Upper lobe of right lung (tissue), 1 donor: ENCODE results near the gene TM2D3. TPM values are rescaled to one million over a fixed set of nuclear protein-coding genes. Genes with fewer than 3 reads are reported as not detected.
"Not testable (repeated sequence)": the region's sequence is repeated elsewhere in the genome, so short reads cannot be mapped to it uniquely, and the experiment has no call there.

ENCODE experiments used
- ATAC-seq: fragments of 200-7000 bp; cut with Tn5 transposase; one replicate; pipeline ENCODE4 v1.9.1; 2020; ENCODE audit warnings: mild to moderate bottlenecking, moderate library complexity
- DNase-seq: peaks from one replicate; pipeline ENCODE4 v3.0.0-alpha.2; 2020
- H3K27ac ChIP-seq: fragments of 200-600 bp; one replicate; pipeline ENCODE4 v1.8.0; 2022
- H3K27me3 ChIP-seq: fragments of 200-600 bp; one replicate; pipeline ENCODE4 v1.8.0; 2022; ENCODE audit warnings: mild to moderate bottlenecking
- H3K36me3 ChIP-seq: fragments of 200-600 bp; one replicate; pipeline ENCODE4 v1.8.0; 2022
- H3K4me1 ChIP-seq: fragments of 200-600 bp; one replicate; pipeline ENCODE4 v1.8.0; 2022
- H3K4me3 ChIP-seq: fragments of 200-600 bp; one replicate; pipeline ENCODE4 v1.8.0; 2022; ENCODE audit warnings: mild to moderate bottlenecking
- H3K9me3 ChIP-seq: fragments of 200-600 bp; one replicate; pipeline ENCODE4 v1.8.0; 2022
- intact Hi-C: fragments of 100-400 bp; cut with DNase I; formaldehyde crosslinking; loops from one replicate; pipeline ENCODE4 v1.11.0; 2022
- total RNA-seq: library from RNA; stranded (reverse); fragmentation: NEBNext Ultra II Directional; extraction: Animal tissue kit (Norgen Biotek cat#: 25700); gene quantifications from one replicate; pipeline ENCODE4 v1.2.1, GENCODE V29; 2021
- TF ChIP-seq, protein P1 (sequence below): fragments of 200-600 bp; IDR thresholded peaks from one replicate; pipeline ENCODE4 v1.8.0; 2022; ENCODE audit warnings: antibody characterized with exemption
- donor health status: DM: no; HTN: yes; CAD: no; lungs with severe emphysema.

Gene TM2D3
- total RNA-seq, 1 donor from 2014 or later, result 47.4 TPM

DNA sequence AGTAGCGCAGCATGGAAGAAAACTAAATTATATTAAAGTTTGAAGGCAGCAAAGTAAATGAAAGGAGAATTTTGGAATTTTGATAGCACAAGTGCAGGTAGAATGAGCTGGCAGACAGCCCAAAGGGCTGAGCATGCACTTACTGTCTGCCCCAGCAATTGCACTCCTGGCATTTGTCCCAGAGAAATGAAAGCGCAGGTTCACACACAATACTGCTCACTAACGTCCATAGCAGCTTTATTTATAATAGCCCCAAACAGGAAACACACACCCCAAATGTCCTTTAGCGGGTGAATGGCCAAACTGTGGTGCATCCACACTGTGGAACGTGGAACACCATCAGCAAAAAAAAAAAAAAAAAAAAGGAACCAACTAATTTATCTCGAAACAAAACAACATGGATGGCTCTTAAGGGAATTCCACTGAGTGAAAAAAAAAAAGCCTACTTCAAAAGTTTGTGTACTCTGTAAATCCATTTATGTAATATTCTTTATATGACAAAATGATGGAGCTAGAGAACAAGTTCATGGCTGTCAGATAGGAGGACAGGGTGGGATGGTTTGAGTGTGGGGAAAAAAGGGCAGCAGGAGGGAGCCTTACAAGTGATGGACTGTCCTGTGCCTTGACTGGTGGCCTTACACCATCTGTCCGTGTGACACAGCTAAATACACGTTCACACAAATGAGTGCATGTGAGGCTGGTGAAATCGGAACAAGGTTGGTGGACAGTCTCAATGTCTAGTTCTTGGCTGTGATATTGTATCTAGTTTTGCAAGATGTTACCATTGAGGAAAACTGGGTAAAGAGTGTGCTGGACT is 6.0 kb upstream of the TM2D3 start:
- H3K4me3 ChIP-seq, result no peak overlapping the region
- peak; percentile 84 for ATAC-seq
- TF ChIP-seq, protein P1, sequence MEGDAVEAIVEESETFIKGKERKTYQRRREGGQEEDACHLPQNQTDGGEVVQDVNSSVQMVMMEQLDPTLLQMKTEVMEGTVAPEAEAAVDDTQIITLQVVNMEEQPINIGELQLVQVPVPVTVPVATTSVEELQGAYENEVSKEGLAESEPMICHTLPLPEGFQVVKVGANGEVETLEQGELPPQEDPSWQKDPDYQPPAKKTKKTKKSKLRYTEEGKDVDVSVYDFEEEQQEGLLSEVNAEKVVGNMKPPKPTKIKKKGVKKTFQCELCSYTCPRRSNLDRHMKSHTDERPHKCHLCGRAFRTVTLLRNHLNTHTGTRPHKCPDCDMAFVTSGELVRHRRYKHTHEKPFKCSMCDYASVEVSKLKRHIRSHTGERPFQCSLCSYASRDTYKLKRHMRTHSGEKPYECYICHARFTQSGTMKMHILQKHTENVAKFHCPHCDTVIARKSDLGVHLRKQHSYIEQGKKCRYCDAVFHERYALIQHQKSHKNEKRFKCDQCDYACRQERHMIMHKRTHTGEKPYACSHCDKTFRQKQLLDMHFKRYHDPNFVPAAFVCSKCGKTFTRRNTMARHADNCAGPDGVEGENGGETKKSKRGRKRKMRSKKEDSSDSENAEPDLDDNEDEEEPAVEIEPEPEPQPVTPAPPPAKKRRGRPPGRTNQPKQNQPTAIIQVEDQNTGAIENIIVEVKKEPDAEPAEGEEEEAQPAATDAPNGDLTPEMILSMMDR, result no peak
- peaks cover 15% of the 10 kb centered on the region for H3K4me1 ChIP-seq
- H3K27me3 ChIP-seq, result no peaks in the 10 kb centered on the region
- no peaks in the 10 kb centered on the region for H3K9me3 ChIP-seq
- intact Hi-C loops, result no loop called here
- H3K27ac ChIP-seq, result peak overlapping the region; percentile 30
- no peak for DNase-seq
- H3K36me3 ChIP-seq, result peaks cover 21% of the 10 kb centered on the region

GRCh38 chr15:101657171-101657570 is 5.0 kb upstream of the TM2D3 start:
- H3K4me3 ChIP-seq, result no peak overlapping the region
- no peak for DNase-seq
- intact Hi-C loops, result no loop called here

DNA sequence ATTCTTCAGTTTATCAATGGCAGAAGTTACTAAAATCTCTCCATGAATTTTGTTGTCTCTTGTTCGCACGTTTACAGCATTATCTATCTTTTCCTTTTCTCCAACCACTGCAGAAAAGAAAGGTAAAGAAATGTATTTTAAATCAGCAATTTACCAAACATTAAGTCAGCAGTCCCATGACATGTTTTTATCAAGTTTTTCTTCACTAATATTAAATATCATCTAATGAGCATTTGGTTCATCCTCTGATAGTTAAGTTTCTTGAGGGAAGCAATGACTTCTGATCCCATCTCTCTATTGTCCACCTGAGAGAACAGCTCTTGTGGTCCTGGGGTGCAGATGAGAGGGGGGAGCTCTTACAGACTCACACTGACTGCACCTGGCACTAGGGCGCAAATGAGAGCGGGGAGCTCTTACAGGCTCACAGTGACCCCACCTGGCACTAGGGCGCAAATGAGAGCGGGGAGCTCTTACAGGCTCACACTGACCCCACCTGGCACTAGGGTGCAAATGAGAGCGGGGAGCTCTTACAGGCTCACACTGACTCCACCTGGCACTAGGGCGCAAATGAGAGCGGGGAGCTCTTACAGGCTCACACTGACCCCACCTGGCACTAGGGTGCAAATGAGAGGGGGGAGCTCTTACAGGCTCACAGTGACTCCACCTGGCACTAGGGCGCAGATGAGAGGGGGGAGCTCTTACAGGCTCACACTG is 2.6 kb upstream of the TM2D3 start:
- ATAC-seq, result not testable (repeated sequence)

More at GRCh38 chr15:101657171-101657570, 5.0 kb upstream of the TM2D3 start:
- no peak overlapping the region for H3K27ac ChIP-seq
- H3K27me3 ChIP-seq, result no peaks in the 10 kb centered on the region
- H3K36me3 ChIP-seq, result peaks cover 21% of the 10 kb centered on the region
- H3K9me3 ChIP-seq, result no peaks in the 10 kb centered on the region
- peaks cover 20% of the 10 kb centered on the region for H3K4me1 ChIP-seq
- ATAC-seq, result no peak
- TF ChIP-seq, protein P1, result no peak

GRCh38 chr15:101654171-101654570 is 2.0 kb upstream of the TM2D3 start:
- H3K27ac ChIP-seq, result no peak overlapping the region
- no peaks in the 10 kb centered on the region for H3K27me3 ChIP-seq
- no peaks in the 10 kb centered on the region for H3K9me3 ChIP-seq
- DNase-seq (no peak), ATAC-seq (no peak)
- intact Hi-C loops, result no loop called here
- no peak overlapping the region for H3K4me3 ChIP-seq
- peaks cover 13% of the 10 kb centered on the region for H3K36me3 ChIP-seq
- peaks cover 39% of the 10 kb centered on the region for H3K4me1 ChIP-seq
- TF ChIP-seq, protein P1, result no peak

More for the DNA sequence above, 2.6 kb upstream of the TM2D3 start:
- H3K27ac ChIP-seq, H3K4me3 ChIP-seq, H3K27me3 ChIP-seq, DNase-seq, intact Hi-C loops, H3K9me3 ChIP-seq, H3K36me3 ChIP-seq: not testable (repeated sequence)
- peaks cover 36% of the 10 kb centered on the region for H3K4me1 ChIP-seq

DNA sequence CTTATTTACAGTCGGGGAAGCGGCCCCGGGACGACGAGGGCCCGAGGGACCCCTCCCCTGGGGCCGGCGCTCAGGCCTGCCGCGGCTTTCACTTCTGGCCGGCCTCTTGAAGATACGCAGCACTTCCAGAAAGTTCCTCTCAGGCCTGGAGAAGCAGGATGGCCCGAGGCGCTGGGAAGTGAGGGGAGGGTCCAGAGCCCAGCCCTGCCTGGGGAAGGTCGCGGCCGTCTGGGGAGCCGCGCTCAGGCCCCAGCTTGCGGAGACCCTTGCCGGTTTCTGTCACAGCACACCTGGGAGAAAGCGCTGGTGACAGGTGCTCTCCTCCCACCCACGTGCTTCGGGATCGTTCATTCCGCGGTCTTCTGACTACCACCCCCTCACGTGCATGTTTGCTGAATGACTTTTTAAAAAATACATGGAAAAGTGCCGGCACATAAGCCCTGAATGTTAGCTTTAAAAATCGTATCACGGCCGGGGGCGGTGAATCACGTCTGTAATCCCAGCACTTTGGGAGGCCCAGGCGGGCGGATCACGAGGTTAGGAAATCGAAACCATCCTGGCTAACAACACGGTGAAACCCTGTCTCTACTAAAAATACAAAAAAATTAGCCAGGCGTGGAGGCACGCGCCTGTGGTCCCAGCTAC is 727 bp upstream of the TM2D3 start:
- peak overlapping the region; percentile 97 for H3K27ac ChIP-seq
- peaks cover 26% of the 10 kb centered on the region for H3K36me3 ChIP-seq
- H3K4me3 ChIP-seq, result peak overlapping the region; percentile 89
- no peak for DNase-seq
- peak; percentile 18 for ATAC-seq
- peaks cover 34% of the 10 kb centered on the region for H3K4me1 ChIP-seq
- TF ChIP-seq, protein P1, result no peak
- H3K27me3 ChIP-seq, result no peaks in the 10 kb centered on the region
- no peaks in the 10 kb centered on the region for H3K9me3 ChIP-seq
- intact Hi-C loops, result no loop called here
